Activated T-cell treated with anti-CD3 and anti-CD28 coated beads, Interleukin-2, amount 50 U/mL, for 1 hour (primary cell): Measurements from ENCODE around the gene APOBEC3F.
"Not testable (repeated sequence)": the region's sequence is repeated elsewhere in the genome, so short reads cannot be mapped to it uniquely, and the experiment has no call there.

Source experiments
- DNase-seq: peaks from one replicate; pipeline ENCODE4 v3.0.0-alpha.2; 2020

APOBEC3F gene

GRCh38 chr22:39076155-39077025 is 35.7 kb downstream of the APOBEC3F start:
- DNase-seq, result not testable (repeated sequence)

- DNase-seq, result peak; percentile 56
These were observed 36.6 kb downstream of the APOBEC3F start, which contains the start of gene APOBEC3G for GRCh38 chr22:39077026-39077840. Gene APOBEC3G, plus strand, starts transcription at chr22:39077275. Its CDS starts 87 bp downstream, at chr22:39077362.

GRCh38 chr22:39077912-39078311 is 37.2 kb downstream of the APOBEC3F start:
- DNase-seq, result not testable (repeated sequence)

- no peak for DNase-seq
These were observed 37.7 kb downstream of the APOBEC3F start for GRCh38 chr22:39078329-39078728.

- not testable (repeated sequence) for DNase-seq
These were observed 38.5 kb downstream of the APOBEC3F start for GRCh38 chr22:39079054-39079637.

GRCh38 chr22:39080052-39080762 is 39.5 kb downstream of the APOBEC3F start:
- no peak for DNase-seq

- no peak for DNase-seq
These were observed 40.4 kb downstream of the APOBEC3F start for GRCh38 chr22:39081016-39081415.

GRCh38 chr22:39081598-39081997 is 40.9 kb downstream of the APOBEC3F start:
- DNase-seq, result no peak

- DNase-seq, result no peak
These were observed 42.8 kb downstream of the APOBEC3F start for GRCh38 chr22:39083212-39084165.

- no peak for DNase-seq
These were observed 44.0 kb downstream of the APOBEC3F start for GRCh38 chr22:39084666-39085065.

GRCh38 chr22:39087098-39087497 is 46.4 kb downstream of the APOBEC3F start:
- no peak for DNase-seq

- DNase-seq, result no peak
These were observed 47.4 kb downstream of the APOBEC3F start for GRCh38 chr22:39087881-39088684.

GRCh38 chr22:39088685-39089032 is 48.0 kb downstream of the APOBEC3F start:
- DNase-seq, result no peak

- no peak for DNase-seq
These were observed 49.3 kb downstream of the APOBEC3F start for GRCh38 chr22:39089928-39090327.

GRCh38 chr22:39090426-39091064 is 49.9 kb downstream of the APOBEC3F start:
- DNase-seq, result peak; percentile 84

GRCh38 chr22:39091126-39092081 is 50.7 kb downstream of the APOBEC3F start:
- DNase-seq, result no peak

- no peak for DNase-seq
These were observed 51.6 kb downstream of the APOBEC3F start for GRCh38 chr22:39092111-39092862.
